Measurements from ENCODE around the gene CEACAM20. TPM values are rescaled to one million over a fixed set of nuclear protein-coding genes. Genes with fewer than 3 reads are reported as not detected.

CEACAM20 gene
- total RNA-seq, 1 experiment from 2014 or later: not detected

- TF ChIP-seq CTCF (IDR thresholded peaks at IDR 0.05 in 2 of 3, conservative IDR thresholded peaks at IDR 0.05 in 1 of 3; ENCODE audit: borderline replicate concordance in 1 of 3, insufficient read depth in 1 of 3, low read depth in 2 of 3, low read length in 2 of 3) (no peak), FOSL1 (IDR thresholded peaks at IDR 0.05; ENCODE audit: low read depth) (no peak), CEBPB (IDR thresholded peaks at IDR 0.05; ENCODE audit: low read depth) (no peak), RAD21 (IDR thresholded peaks at IDR 0.05; ENCODE audit: low read depth) (no peak), EGR1 (IDR thresholded peaks at IDR 0.05; ENCODE audit: low read depth) (no peak), CBX3 (IDR thresholded peaks at IDR 0.05; ENCODE audit: low read depth) (no peak), SIN3A (IDR thresholded peaks at IDR 0.05; ENCODE audit: low read depth) (no peak), ZFX (IDR thresholded peaks at IDR 0.05) (no peak)
Observed at GRCh38 chr19:44575116-44575700, 45.7 kb upstream of the CEACAM20 start (continued).

DNA sequence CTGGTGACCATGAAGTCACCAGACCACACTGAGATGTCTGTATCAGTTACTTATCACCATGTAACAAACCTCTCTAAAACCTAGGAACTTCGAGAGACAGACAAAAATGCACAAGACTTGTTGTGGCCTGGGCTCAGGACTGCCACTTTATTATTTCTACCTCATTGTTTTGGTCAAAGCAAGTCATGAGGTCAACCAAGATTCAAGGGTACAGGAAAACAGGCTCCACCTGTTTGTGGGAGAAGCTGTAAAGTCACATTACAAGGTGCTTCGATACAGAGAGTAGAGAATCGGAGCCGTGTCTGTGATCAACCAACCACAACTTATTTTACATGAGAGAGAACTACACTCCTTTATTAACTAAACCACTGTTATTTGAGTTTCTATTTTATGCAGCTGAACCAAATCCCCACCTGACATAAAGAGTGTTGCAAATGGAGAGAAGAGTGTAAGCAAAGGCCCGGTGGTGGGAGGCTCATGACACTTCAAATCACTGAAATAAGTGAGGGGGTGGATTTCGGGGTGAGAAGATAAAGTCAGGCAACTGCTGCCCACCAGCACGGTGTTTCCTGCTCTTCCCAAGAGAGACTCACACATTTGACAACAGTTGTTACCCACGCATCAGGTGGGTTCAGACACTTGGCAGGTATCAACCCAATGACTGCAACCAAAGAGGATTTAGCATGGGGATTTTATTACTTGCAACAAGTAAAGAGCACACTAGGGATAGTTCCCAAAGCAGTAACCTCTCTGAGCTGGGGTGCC lies 44.9 kb upstream of the CEACAM20 start:
- Histone ChIP-seq H2AFZ (ENCODE audit: low read depth, low read length, poor library complexity, severe bottlenecking) (no peak overlapping the region), H3K4me2 (ENCODE audit: low read length) (no peak overlapping the region), H3K27me3 (ENCODE audit: insufficient read depth, low read length) (no peaks in the 10 kb centered on the region), H3K79me2 (ENCODE audit: insufficient read depth, low read length) (no peaks in the 10 kb centered on the region), H3K9me3 (ENCODE audit: control insufficient read depth in 1 of 2, insufficient read depth in 1 of 2, low read depth in 1 of 2, low read length in 2 of 2) (no peaks in the 10 kb centered on the region), H3K9me2 (ENCODE audit: insufficient read depth) (no peaks in the 10 kb centered on the region), H4K20me1 (ENCODE audit: insufficient read depth) (no peaks in the 10 kb centered on the region), H3K4me1 (ENCODE audit: control insufficient read depth in 1 of 2, insufficient read depth in 2 of 2, low read length in 2 of 2) (peaks cover 0 to 3% of the 10 kb centered on the region in 2 experiments; a peak in 1 of 4 replicates), H3K4me3 (replicated peaks in 1 of 2; ENCODE audit: low read depth in 1 of 2, low read length in 2 of 2) (no peak overlapping the region), H3K27ac (ENCODE audit: low read depth, low read length) (no peak overlapping the region), H3K9ac (ENCODE audit: low read length) (no peak overlapping the region), H3K36me3 (ENCODE audit: control insufficient read depth in 1 of 2, insufficient read depth in 2 of 2, low read length in 2 of 2) (no peaks in the 10 kb centered on the region)
- intact Hi-C loops (cut with micrococcal nuclease): loop anchor here (5.0 kb wide), 1 partner anchor 268 kb away; no protein-coding TSS in a partner anchor
- POLR2A ChIA-PET: no interaction called here
- ATAC-seq (no peak), DNase-seq (ENCODE audit: low read depth, low spot score) (no peak)
- no TSS peak for BruUV-seq (replicated peaks)
- CTCF ChIA-PET: interaction anchor here (0.6 to 2.3 kb wide), 2 partner anchors 9 to 13 kb away, joined by 7 read pairs; no protein-coding TSS in a partner anchor
- RAD21 ChIA-PET (ENCODE audit: low non-redundant PET in 1 of 2, low total read pairs in 2 of 2, uncharacterized antibody in 2 of 2, unreplicated experiment in 2 of 2): no interaction called here
- TF ChIP-seq POLR2A (IDR thresholded peaks at IDR 0.05; ENCODE audit: borderline replicate concordance, extremely low read depth, insufficient read depth, insufficient read length) (no peak), POLR2AphosphoS5 (IDR thresholded peaks at IDR 0.05; ENCODE audit: low read depth, low read length) (no peak), ELF1 (IDR thresholded peaks at IDR 0.05; ENCODE audit: borderline replicate concordance, low read depth) (no peak), MAX (IDR thresholded peaks at IDR 0.05) (no peak), CTCF (IDR thresholded peaks at IDR 0.05 in 2 of 3, conservative IDR thresholded peaks at IDR 0.05 in 1 of 3; ENCODE audit: borderline replicate concordance in 1 of 3, insufficient read depth in 1 of 3, low read depth in 2 of 3, low read length in 2 of 3) (no peak)
- TF ChIP-seq, protein P1, sequence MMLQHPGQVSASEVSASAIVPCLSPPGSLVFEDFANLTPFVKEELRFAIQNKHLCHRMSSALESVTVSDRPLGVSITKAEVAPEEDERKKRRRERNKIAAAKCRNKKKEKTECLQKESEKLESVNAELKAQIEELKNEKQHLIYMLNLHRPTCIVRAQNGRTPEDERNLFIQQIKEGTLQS (IDR thresholded peaks at IDR 0.05): no peak
